Activated B cell treated with CpG ODN at 0.5 μM for 24 hours (primary cell): ENCODE data around the gene SSR2. TPM values are rescaled to one million over a fixed set of nuclear protein-coding genes. Genes with fewer than 3 reads are reported as not detected.

Source experiments
- ATAC-seq: fragments of 200-7000 bp; cut with Tn5 transposase; one replicate; pipeline ENCODE4 v1.10.0; 2021; ENCODE audit warnings: low read depth, mild to moderate bottlenecking, moderate library complexity
- CTCF ChIA-PET: fragments of 350-600 bp; sonication (Branson Sonifier 250); formaldehyde crosslinking; loops from one replicate; lab custom pipeline; 2021; ENCODE audit warnings: antibody characterized with exemption; lab: Charles Lee
- POLR2A ChIA-PET: fragments of 350-600 bp; sonication (Branson Sonifier 250); formaldehyde crosslinking; loops from one replicate; lab custom pipeline; 2021; ENCODE audit warnings: antibody characterized with exemption; lab: Charles Lee
- DNase-seq: peaks from one replicate; pipeline ENCODE4 v3.0.0; 2022
- H3K27ac Mint-ChIP-seq: one replicate; pipeline ENCODE4 v1.8.0; 2020; ENCODE audit warnings: mixed read lengths
- H3K27me3 Mint-ChIP-seq: one replicate; pipeline ENCODE4 v1.8.0; 2021; ENCODE audit warnings: mixed read lengths
- H3K36me3 Mint-ChIP-seq: one replicate; pipeline ENCODE4 v1.8.0; 2021; ENCODE audit warnings: low read depth, mixed read lengths
- H3K4me1 Mint-ChIP-seq: one replicate; pipeline ENCODE4 v1.8.0; 2021; ENCODE audit warnings: mixed read lengths
- H3K4me3 Mint-ChIP-seq: one replicate; pipeline ENCODE4 v1.8.0; 2020; ENCODE audit warnings: mild to moderate bottlenecking, mixed read lengths
- H3K9me3 Mint-ChIP-seq: one replicate; pipeline ENCODE4 v1.8.0; 2020; ENCODE audit warnings: mixed read lengths
- CTCF ChIP-seq: fragments of 200-600 bp; IDR thresholded peaks from one replicate; pipeline ENCODE4 v1.8.0; 2022; ENCODE audit warnings: antibody characterized with exemption, mild to moderate bottlenecking
- intact Hi-C: fragments of 100-400 bp; cut with micrococcal nuclease; formaldehyde crosslinking; loops from one replicate; pipeline ENCODE4 v1.15.1; 2024
- total RNA-seq: library from RNA; stranded (reverse); gene quantifications from 2 replicates; pipeline ENCODE4 v1.2.3, GENCODE V29; 2022

The SSR2 gene
- total RNA-seq, 1 donor from 2014 or later, result 136 TPM

- ATAC-seq, result no peak
- H3K4me1 Mint-ChIP-seq, result peaks cover 82% of the 10 kb centered on the region
- H3K27me3 Mint-ChIP-seq, result no peaks in the 10 kb centered on the region
- H3K9me3 Mint-ChIP-seq, result no peaks in the 10 kb centered on the region
- intact Hi-C loops, result loop anchor here (2.0 kb wide), 1 partner anchor 15 kb away; no protein-coding TSS in a partner anchor
- no peak for TF ChIP-seq CTCF
- ChIA-PET POLR2A (interaction anchor here (0.6 to 7.2 kb wide), 13 partner anchors 7 to 280 kb away, joined by 3 to 113 read pairs (median 5); partner anchors contain the start of genes ARHGEF2 and KHDC4), CTCF (interaction anchor here (0.7 to 1.8 kb wide), 4 partner anchors 11 to 29 kb away, joined by 3 to 7 read pairs (median 4); partner anchors contain the start of gene ARHGEF2)
- H3K36me3 Mint-ChIP-seq, result peaks cover 78% of the 10 kb centered on the region
- peak overlapping the region; percentile 56 for H3K4me3 Mint-ChIP-seq
- DNase-seq, result no peak
- H3K27ac Mint-ChIP-seq, result peak overlapping the region; percentile 80
Observed at GRCh38 chr1:155967341-155968050, 53.3 kb downstream of the SSR2 start.

- Mint-ChIP-seq H3K27ac (peak overlapping the region; percentile 77), H3K36me3 (peaks cover 79% of the 10 kb centered on the region), H3K4me1 (peaks cover 82% of the 10 kb centered on the region), H3K9me3 (no peaks in the 10 kb centered on the region), H3K4me3 (no peak overlapping the region), H3K27me3 (no peaks in the 10 kb centered on the region)
- TF ChIP-seq CTCF, result no peak
- ChIA-PET POLR2A (interaction anchor here (1.1 to 7.2 kb wide), 5 partner anchors 8 to 33 kb away, joined by 3 to 113 read pairs (median 5); partner anchors contain the start of genes ARHGEF2 and KHDC4), CTCF (interaction anchor here (1.5 to 1.8 kb wide), 2 partner anchors 17 to 29 kb away, joined by 4 to 7 read pairs; no protein-coding TSS in a partner anchor)
- ATAC-seq (no peak), DNase-seq (no peak)
- intact Hi-C loops, result loop anchor here (2.0 kb wide), 1 partner anchor 16 kb away; no protein-coding TSS in a partner anchor
Observed at GRCh38 chr1:155966750-155967149, 54.0 kb downstream of the SSR2 start.

- peak overlapping the region; percentile 77 for H3K27ac Mint-ChIP-seq
- peaks cover 86% of the 10 kb centered on the region for H3K36me3 Mint-ChIP-seq
- ChIA-PET POLR2A (interaction anchor here (1.9 to 7.2 kb wide), 2 partner anchors 9 to 13 kb away, joined by 4 to 113 read pairs; partner anchors contain the start of gene ARHGEF2), CTCF (interaction anchor here (0.8 to 1.5 kb wide), 2 partner anchors 8 to 18 kb away, joined by 3 to 4 read pairs; no protein-coding TSS in a partner anchor)
- H3K4me3 Mint-ChIP-seq, result no peak overlapping the region
- peaks cover 83% of the 10 kb centered on the region for H3K4me1 Mint-ChIP-seq
- ATAC-seq, result no peak
- intact Hi-C loops, result loop anchor here (2.0 kb wide), 1 partner anchor 17 kb away; no protein-coding TSS in a partner anchor
- no peaks in the 10 kb centered on the region for H3K9me3 Mint-ChIP-seq
- TF ChIP-seq CTCF, result no peak
- no peak for DNase-seq
- H3K27me3 Mint-ChIP-seq, result no peaks in the 10 kb centered on the region
Observed at GRCh38 chr1:155966135-155966534, 54.6 kb downstream of the SSR2 start.

- intact Hi-C loops, result no loop called here
- ChIA-PET POLR2A (interaction anchor here (2.2 kb wide), 1 partner anchor 19 kb away, joined by 11 read pairs; no protein-coding TSS in a partner anchor), CTCF (interaction anchor here (1.0 kb wide), 1 partner anchor 25 kb away, joined by 3 read pairs; no protein-coding TSS in a partner anchor)
- Mint-ChIP-seq H3K27me3 (no peaks in the 10 kb centered on the region), H3K27ac (peak overlapping the region; percentile 67), H3K4me1 (peaks cover 83% of the 10 kb centered on the region), H3K9me3 (no peaks in the 10 kb centered on the region), H3K4me3 (no peak overlapping the region), H3K36me3 (peaks cover 92% of the 10 kb centered on the region)
- ATAC-seq (no peak), DNase-seq (no peak)
- no peak for TF ChIP-seq CTCF
Observed at GRCh38 chr1:155964193-155964592, 56.6 kb downstream of the SSR2 start.
